Small intestine (tissue), 7 donors: Measurements from ENCODE around the gene AATF. TPM values are rescaled to one million over a fixed set of nuclear protein-coding genes. Genes with fewer than 3 reads are reported as not detected.
A peak's percentile ranks its signal among the peaks of the same experiment; 100 is the strongest.

Experiments used
- DNase-seq, 2 donors: peaks; one replicate each; pipeline versions ENCODE4 v3.0.0 to v3.0.0-alpha.2; 2013
- FAIRE-seq: peaks from 2 replicates; lab custom pipeline; 2012; peaks lifted over from hg19 to GRCh38; lab: Jason Lieb, UNC
- H3K27ac ChIP-seq, 3 donors: one replicate each; pipeline ENCODE4 v1.5.1; 2013; ENCODE audit warnings: low read length in 2 of 3, mild to moderate bottlenecking in 2 of 3, control low read depth in 1 of 3, inconsistent platforms in 1 of 3, low read depth in 1 of 3, moderate library complexity in 1 of 3
- H3K27me3 ChIP-seq, 3 donors: one replicate each; pipeline ENCODE4 v1.6.1; 2013; ENCODE audit warnings: low read length in 3 of 3, inconsistent platforms in 1 of 3; ENCODE audit not compliant: control insufficient read depth in 3 of 3, insufficient read depth in 3 of 3
- H3K36me3 ChIP-seq, 3 donors: one replicate each; pipeline ENCODE4 v1.6.1; 2013; ENCODE audit warnings: low read length in 3 of 3, inconsistent platforms in 1 of 3, low read depth in 1 of 3, mild to moderate bottlenecking in 1 of 3, moderate library complexity in 1 of 3; ENCODE audit not compliant: control insufficient read depth in 3 of 3, insufficient read depth in 2 of 3
- H3K4me1 ChIP-seq, 3 donors: one replicate each; pipeline ENCODE4 v1.6.1; 2013; ENCODE audit warnings: low read length in 2 of 3, inconsistent platforms in 1 of 3, low read depth in 1 of 3, mild to moderate bottlenecking in 1 of 3, moderate library complexity in 1 of 3; ENCODE audit not compliant: control insufficient read depth in 3 of 3, insufficient read depth in 2 of 3
- H3K4me3 ChIP-seq, 3 donors: one replicate each; pipeline ENCODE4 v1.5.1; 2013; ENCODE audit warnings: low read length in 3 of 3, control low read depth in 1 of 3, inconsistent platforms in 1 of 3, low read depth in 1 of 3, mild to moderate bottlenecking in 1 of 3, moderate library complexity in 1 of 3
- H3K9me3 ChIP-seq, 2 donors: one replicate each; pipeline ENCODE4 v1.6.1; 2013; ENCODE audit warnings: low read depth in 1 of 2, low read length in 1 of 2; ENCODE audit not compliant: control insufficient read depth in 2 of 2, insufficient read depth in 1 of 2
- WGBS, 3 donors: extraction: QIAGEN DNeasy Blood & Tissue Kit; methylation state at CpG; one replicate each; pipeline ENCODE4 v1.1.7; 2013; 5-methylcytosine and 5-hydroxymethylcytosine counted together
- polyA plus RNA-seq, 4 donors: library from polyadenylated mRNA; stranded (reverse) in 3 of 4; unstranded in 1 of 4; fragments of 200-250 nt in 3 of 4; fragments of 120-200 nt in 1 of 4; gene quantifications; one replicate each; pipeline versions ENCODE4 v1.2.1 to v1.2.3, GENCODE V29; 2013
- donor health status: healthy with polysubstance abuse.
- donor health status: control.
- donor health status: control.
- donor health status: Bipolar disorder and iron deficiency.
- donor health status: healthy.

Gene AATF
- polyA plus RNA-seq, 4 donors: 33.2 to 50.5 (median 36.0) TPM

- FAIRE-seq: no peak
These were observed 138.9 kb downstream of the AATF start for GRCh38 chr17:37087683-37088082.

DNA sequence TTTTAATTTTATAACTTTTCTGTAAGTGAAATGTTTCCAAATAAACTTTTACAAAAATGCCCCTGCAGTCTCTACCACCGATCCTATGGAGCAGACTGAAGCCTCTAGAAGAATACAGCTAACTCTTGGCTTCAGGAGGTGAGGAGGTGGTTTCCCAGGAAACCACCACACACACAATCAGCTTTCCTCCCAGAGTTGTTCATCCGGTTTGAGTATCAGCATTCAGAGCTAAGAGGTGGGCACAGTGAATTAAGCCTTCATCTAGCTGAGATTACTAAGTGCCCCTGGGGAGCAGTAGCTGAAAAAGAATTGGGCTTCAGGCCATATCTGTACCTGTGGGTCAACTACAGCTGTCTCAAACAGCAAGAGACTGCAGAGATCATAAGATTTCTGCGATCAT is 139.7 kb downstream of the AATF start:
- no peak overlapping the region for H3K4me3 ChIP-seq
- H3K27me3 ChIP-seq: no peaks in the 10 kb centered on the region
- FAIRE-seq (no peak), DNase-seq (peak in 1 of 2 donors; percentile 76)
- peak overlapping the region in 1 of 3 donors; percentile 1 for H3K27ac ChIP-seq
- 25 to 55% (median 36%) methylated on average over 3 of the region's 3 CpGs for WGBS, 3 donors
- peaks cover 0 to 36% (median 4%) of the 10 kb centered on the region in 3 donors for H3K36me3 ChIP-seq
- peaks cover 2 to 84% (median 12%) of the 10 kb centered on the region in 3 donors for H3K4me1 ChIP-seq
- H3K9me3 ChIP-seq: no peaks in the 10 kb centered on the region

More at GRCh38 chr17:37087683-37088082, 138.9 kb downstream of the AATF start:
- no peak for DNase-seq
- Histone ChIP-seq H3K27ac (no peak overlapping the region), H3K36me3 (peaks cover 0 to 34% (median 4%) of the 10 kb centered on the region in 3 donors), H3K27me3 (no peaks in the 10 kb centered on the region), H3K9me3 (no peaks in the 10 kb centered on the region), H3K4me1 (peaks cover 0 to 82% (median 11%) of the 10 kb centered on the region in 3 donors), H3K4me3 (no peak overlapping the region)
- 91 to 94% (median 92%) methylated on average over 5 of the region's 5 CpGs for WGBS, 3 donors

- no peak for DNase-seq
- H3K4me3 ChIP-seq: no peak overlapping the region
- FAIRE-seq: no peak
- H3K27ac ChIP-seq: peak overlapping the region in 1 of 3 donors; percentile 23
- 72 to 78% (median 75%) methylated on average over 11 of the region's 11 CpGs for WGBS, 3 donors
- H3K27me3 ChIP-seq: no peaks in the 10 kb centered on the region
- peaks cover 2 to 83% (median 12%) of the 10 kb centered on the region in 3 donors for H3K4me1 ChIP-seq
- no peaks in the 10 kb centered on the region for H3K9me3 ChIP-seq
- peaks cover 0 to 37% (median 4%) of the 10 kb centered on the region in 3 donors for H3K36me3 ChIP-seq
These were observed 140.2 kb downstream of the AATF start for GRCh38 chr17:37088913-37089312.

- 48 to 74% (median 56%) methylated on average over 7 of the region's 7 CpGs for WGBS, 3 donors
- no peak overlapping the region for H3K4me3 ChIP-seq
- H3K27ac ChIP-seq: peak overlapping the region; percentile 23 to 80 (median 61)
- H3K4me1 ChIP-seq: peaks cover 2 to 74% (median 12%) of the 10 kb centered on the region in 3 donors
- DNase-seq (peak in 1 of 2 donors; percentile 61), FAIRE-seq (no peak)
- H3K36me3 ChIP-seq: peaks cover 0 to 39% (median 4%) of the 10 kb centered on the region in 3 donors
- H3K9me3 ChIP-seq: no peaks in the 10 kb centered on the region
- no peaks in the 10 kb centered on the region for H3K27me3 ChIP-seq
These were observed 141.2 kb downstream of the AATF start for GRCh38 chr17:37089956-37090355.

GRCh38 chr17:37090941-37091340 is 142.2 kb downstream of the AATF start:
- H3K4me3 ChIP-seq: no peak overlapping the region
- peaks cover 0 to 37% (median 3%) of the 10 kb centered on the region in 3 donors for H3K36me3 ChIP-seq
- no peak for DNase-seq
- H3K27ac ChIP-seq: peak overlapping the region in 2 of 3 donors; percentile 4 to 93
- peaks cover 2 to 68% (median 12%) of the 10 kb centered on the region in 3 donors for H3K4me1 ChIP-seq
- WGBS, 3 donors: 82 to 90% (median 89%) methylated on average over 3 of the region's 3 CpGs
- no peaks in the 10 kb centered on the region for H3K27me3 ChIP-seq
- H3K9me3 ChIP-seq: no peaks in the 10 kb centered on the region
- no peak for FAIRE-seq

DNA sequence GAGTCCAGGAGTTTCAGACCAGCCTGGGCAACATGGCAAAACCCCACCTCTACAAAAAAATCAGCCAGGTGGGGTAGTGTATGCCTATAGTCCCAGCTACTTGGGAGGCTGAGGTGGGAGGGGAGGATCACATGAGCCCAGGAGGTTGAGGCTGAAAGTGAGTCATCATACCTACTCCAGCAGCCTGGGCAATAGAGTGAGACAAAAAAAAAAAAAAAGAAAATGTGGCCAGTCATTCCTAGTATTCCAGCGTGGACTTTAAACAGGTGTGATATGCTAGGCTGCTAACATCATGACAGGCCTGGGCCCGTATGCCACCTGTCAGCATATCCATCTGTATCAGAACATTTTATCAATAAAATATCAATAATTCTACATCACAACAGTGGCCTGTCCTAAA is 143.3 kb downstream of the AATF start:
- no peaks in the 10 kb centered on the region for H3K27me3 ChIP-seq
- H3K27ac ChIP-seq: peak overlapping the region; percentile 45 to 93 (median 75)
- H3K9me3 ChIP-seq: no peaks in the 10 kb centered on the region
- DNase-seq: peak; percentile 88 to 93
- no peak for FAIRE-seq
- no peak overlapping the region for H3K4me3 ChIP-seq
- peaks cover 2 to 64% (median 12%) of the 10 kb centered on the region in 3 donors for H3K4me1 ChIP-seq
- WGBS, 3 donors: 6 to 51% (median 29%) methylated on average over 2 of the region's 2 CpGs
- peaks cover under 1 to 36% (median 3%) of the 10 kb centered on the region in 3 donors for H3K36me3 ChIP-seq

GRCh38 chr17:37092701-37093100 is 143.9 kb downstream of the AATF start:
- peaks cover 2 to 64% (median 12%) of the 10 kb centered on the region in 3 donors for H3K4me1 ChIP-seq
- no peaks in the 10 kb centered on the region for H3K27me3 ChIP-seq
- peaks cover 2 to 40% (median 4%) of the 10 kb centered on the region in 3 donors for H3K36me3 ChIP-seq
- FAIRE-seq (no peak), DNase-seq (no peak)
- H3K9me3 ChIP-seq: no peaks in the 10 kb centered on the region
- H3K4me3 ChIP-seq: no peak overlapping the region
- peak overlapping the region; percentile 51 to 78 (median 75) for H3K27ac ChIP-seq

DNA sequence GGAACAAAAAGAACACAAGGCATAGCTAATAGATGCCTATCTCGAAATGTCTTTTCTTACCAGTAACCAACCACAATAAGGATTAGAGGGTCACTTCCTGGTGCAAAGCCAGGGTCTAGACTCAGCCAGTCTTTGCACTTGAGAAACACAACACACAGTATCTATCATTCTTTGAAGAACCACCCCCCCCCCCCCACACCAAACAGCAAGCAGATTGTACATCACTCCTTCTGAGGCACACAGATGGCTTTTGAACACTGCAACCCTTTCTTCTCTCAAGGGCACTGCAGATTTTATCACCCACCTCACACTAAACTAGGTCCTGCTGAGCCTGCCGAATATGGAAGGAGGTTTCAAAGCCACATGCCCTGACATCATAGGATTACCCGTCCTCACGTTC is 145.6 kb downstream of the AATF start:
- Histone ChIP-seq H3K9me3 (no peaks in the 10 kb centered on the region), H3K27ac (no peak overlapping the region), H3K4me1 (peaks cover 2 to 56% (median 12%) of the 10 kb centered on the region in 3 donors), H3K4me3 (no peak overlapping the region), H3K27me3 (no peaks in the 10 kb centered on the region), H3K36me3 (peaks cover 2 to 45% (median 4%) of the 10 kb centered on the region in 3 donors)
- 76 to 88% (median 78%) methylated on average over 4 of the region's 4 CpGs for WGBS, 3 donors
- no peak for FAIRE-seq
- no peak for DNase-seq

- no peaks in the 10 kb centered on the region for H3K9me3 ChIP-seq
- no peak overlapping the region for H3K27ac ChIP-seq
- peaks cover 2 to 49% (median 4%) of the 10 kb centered on the region in 3 donors for H3K36me3 ChIP-seq
- FAIRE-seq (no peak), DNase-seq (peak; percentile 43 to 53)
- peaks cover 2 to 39% (median 8%) of the 10 kb centered on the region in 3 donors for H3K4me1 ChIP-seq
- no peaks in the 10 kb centered on the region for H3K27me3 ChIP-seq
- H3K4me3 ChIP-seq: no peak overlapping the region
- 61 to 83% (median 72%) methylated on average over 2 of the region's 2 CpGs for WGBS, 3 donors
These were observed 147.3 kb downstream of the AATF start for GRCh38 chr17:37096071-37096470.
